CD4-positive, alpha-beta T cell treated with Interleukin-15 for 1 hour (primary cell): ENCODE results near the gene LIN52.

Experiments used
- DNase-seq: peaks from one replicate; pipeline ENCODE4 v3.0.0-alpha.2; 2020

The LIN52 gene

DNA sequence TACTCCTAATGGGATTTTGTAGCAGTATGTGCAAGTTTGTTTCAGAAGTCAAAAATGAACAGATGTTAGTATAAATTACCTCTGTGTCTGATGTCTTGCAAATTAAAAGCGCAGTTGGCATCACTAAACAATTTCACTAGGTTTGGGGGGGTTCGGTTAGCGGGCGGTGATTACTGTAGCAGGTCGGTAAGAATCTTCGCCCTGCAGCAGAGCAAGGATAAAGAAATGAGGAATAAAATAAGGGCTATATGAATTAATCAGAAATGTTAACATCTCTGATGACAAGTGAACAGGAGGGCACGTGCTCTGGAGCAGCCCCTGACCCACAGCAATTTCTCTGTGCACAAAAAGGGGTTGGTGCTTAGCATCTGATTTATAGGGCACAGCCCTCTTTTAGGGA lies 110.9 kb downstream of the LIN52 start:
- DNase-seq = no peak

DNA sequence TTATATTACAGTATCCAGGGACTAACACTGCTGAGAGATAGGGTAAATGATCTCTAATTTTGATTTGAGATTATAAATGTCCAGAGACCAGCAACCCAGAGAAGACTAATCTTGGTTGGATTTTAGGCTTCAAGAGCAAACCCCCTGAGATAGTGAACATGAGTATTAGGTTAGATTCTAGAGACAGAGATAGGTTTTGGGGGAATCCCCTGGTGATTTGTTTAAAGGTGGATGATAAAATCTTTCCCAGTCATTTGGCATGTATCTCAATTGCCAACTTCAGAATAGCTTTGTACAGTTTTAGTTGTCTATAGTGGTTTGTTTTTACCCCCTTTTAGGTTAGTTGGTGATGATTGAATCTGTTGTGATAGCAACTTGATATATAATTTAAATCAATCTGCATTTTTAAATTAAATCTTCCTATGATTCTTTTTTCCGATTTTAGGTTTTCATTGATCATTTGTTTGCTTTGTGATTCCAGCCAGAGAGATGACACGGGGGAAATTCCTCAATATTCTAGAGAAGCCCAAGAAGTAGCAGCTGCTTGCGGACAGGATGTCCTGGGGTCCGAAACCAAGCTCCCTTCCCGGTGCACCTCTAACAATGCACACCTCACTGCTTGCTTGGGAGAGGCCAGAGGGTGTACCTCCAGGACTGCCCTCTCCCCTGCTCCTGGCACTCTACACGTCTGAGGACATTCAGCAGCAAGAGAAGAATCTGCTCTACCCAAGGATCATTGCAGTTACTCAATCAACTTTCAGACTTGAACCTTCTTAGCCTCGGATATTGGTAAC lies 113.9 kb downstream of the LIN52 start:
- DNase-seq = no peak

DNA sequence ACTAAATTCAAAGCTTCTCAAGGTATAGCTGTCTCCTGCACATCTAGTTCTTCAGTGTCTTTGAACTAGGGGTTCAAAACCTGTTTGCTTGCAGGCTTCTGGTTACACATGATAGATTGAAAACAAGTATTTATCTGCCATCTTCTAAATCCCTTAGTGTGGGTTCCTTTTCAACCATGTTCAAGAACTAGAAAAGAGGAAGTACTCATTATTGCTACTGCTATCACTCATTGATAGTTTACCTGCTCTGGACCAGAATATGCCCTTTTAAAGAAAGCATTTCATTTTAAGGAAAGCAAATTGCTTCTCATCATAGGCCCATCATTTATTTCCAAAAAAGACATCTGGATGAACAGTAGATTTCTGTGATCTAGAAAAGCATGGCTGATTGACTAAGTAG lies 117.4 kb downstream of the LIN52 start:
- DNase-seq = no peak

DNA sequence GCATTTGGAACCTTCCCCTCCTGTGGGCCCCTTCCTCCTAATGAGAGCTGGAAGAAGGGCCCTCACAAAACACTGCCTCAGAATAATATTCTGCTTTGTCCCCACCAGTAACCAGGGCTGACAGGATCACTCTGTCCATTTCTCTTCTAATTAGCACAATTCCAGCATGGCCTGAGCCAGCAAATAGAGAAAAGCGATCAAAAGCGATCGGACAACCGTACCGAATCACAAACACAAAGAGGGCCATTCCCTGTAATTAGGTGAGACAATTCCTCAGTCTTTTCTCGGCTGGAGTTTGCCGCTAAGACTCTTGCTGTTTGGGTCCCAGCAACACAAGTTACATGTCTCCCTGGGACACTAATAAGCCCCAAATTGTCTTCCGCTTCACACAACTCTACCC lies 118.9 kb downstream of the LIN52 start:
- DNase-seq = no peak

DNA sequence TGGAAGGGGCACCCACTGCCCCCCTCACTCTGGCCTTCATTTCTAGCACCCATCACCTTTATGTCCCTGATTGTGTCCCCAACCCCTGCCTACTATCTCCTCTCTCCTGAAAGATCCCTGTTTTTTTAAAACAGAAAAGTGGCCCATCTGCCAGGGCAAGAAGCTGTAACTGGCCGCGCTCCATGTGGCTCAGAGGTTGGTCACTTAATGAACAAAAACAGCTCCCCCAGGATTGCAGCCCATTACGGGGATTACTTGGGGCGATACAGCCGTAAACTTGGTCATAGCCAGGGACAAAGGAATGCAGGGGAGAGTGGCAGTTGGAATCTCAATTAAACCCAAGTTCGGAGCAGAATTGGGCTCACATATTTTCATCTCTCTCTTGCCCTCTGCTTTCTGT lies 119.7 kb downstream of the LIN52 start:
- no peak for DNase-seq

DNA sequence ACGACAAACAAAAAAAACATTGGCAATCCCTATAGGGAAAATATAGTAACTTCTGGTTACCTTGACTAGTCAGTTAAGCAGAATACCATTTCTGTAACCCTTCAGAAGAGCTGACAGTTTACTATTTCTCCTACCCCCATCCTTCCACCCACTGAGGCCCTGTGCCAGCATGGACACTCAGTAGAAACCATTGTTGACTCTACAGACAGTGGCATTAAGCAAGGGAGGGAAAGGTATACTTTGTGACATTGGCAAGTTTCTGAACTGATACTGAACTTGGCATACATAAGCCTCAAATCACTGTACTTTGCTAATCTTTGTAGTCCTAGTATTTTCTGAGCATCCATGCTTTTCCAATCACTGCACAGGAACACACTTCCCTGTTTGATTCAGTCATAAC lies 121.1 kb downstream of the LIN52 start:
- no peak for DNase-seq

DNA sequence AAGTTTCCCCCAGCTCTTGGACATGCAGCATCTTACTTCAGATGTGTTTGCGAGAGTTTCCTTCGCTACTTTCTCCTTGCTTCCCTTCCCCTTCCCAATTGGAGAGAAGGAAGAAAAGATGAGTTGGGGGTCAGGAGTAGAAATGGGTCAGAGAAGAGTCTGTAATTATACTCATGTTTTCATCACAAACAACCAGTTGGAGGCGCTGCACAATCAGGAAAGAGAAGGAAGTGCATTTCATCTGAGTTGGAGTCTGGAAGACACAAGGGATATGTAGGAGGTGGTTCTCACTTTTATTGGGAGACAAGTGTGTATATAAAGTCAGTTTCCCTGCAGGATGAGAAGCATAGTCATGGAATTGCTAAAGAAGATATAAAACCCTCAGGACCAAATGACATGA lies 123.2 kb downstream of the LIN52 start:
- no peak for DNase-seq

DNA sequence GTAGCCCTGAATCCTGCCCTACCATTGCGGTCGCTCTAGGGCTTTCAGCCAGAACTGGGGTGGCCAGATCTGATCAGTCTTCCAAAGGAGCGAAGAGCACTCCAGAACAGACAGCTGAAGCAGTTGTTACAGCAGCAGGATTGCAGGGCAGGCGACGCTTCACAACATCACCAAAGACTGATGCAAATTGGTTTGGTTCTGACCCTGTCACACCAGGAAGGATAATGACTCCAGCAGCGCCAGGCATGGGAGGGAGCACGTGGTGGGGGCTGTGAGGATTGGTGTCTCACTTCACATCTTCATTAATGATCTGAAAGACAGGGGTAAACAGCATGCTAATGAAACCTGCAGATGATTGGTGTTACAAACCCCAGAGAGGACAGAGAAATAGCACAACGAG lies 123.9 kb downstream of the LIN52 start:
- DNase-seq = no peak

DNA sequence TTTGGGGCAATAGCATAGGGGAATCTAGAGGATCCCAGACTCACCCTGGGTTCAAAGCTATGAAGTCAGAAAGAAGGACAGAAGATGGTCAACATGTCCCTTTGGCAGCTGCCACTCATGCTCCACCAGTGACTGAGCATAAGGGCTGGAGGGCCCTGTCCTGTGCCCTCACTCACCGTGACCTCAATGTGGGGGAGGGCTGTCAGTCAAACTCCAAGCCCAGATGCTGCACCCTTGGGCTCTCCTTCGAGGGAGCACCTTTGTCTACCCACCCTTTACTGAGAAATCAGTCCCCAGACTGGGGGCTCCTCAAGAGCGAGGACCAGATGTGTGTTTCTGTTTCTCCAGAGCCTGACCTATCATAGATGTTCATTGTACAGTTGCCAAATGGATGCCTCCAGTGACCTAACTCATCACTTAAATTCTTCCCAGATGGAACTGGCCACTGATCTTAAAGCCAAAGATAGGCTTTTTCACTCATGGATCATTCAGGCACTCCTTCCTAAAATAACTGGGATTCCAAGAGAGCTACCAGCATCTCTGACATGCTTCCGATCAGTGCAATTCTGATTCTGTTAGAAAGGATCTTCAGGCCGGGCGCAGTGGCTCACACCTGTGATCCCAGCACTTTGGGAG lies 127.3 kb downstream of the LIN52 start:
- DNase-seq = no peak

DNA sequence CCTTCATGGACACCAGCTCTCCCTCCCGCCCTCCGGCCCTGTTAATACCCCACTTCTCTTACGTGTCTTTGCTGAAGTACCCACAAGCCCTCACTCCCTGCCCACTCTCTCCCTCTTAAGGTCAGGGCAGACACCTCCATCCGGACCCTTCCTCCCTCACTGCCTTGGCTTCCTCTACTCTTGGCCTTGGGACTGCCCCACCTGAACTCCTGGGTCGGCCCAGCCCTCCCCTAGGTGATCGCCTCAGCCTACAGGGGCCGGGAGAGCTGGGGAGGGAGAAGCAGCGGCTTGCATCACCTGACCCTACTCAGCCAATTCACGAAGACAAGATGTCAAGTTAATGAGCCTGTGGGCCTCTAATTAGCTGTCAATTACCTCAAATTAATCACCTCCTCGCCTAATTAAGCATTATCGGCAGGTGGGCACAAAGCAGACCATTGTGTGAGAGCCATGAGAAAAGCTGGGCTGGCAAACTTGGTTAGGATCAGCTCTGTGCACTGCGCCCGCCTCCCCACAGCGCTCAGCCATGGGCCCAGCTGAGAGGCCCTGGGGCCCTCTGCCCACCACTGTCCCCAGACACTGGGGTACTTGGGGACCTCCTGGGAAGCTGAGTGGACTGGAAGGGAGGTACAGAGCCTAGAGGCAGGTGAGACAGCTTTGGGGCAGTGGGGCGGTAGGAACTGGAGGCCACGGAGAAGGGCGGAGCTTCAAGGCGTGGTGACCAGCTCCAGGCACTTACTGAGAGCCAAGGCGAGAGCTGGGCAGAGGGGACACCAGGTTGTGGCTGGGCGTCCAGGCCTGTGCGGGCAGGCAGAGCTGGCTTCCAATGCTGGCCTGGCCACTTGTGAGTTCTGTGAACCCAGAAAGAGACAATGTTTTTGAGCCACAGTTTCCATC lies 129.4 kb downstream of the LIN52 start:
- no peak for DNase-seq

DNA sequence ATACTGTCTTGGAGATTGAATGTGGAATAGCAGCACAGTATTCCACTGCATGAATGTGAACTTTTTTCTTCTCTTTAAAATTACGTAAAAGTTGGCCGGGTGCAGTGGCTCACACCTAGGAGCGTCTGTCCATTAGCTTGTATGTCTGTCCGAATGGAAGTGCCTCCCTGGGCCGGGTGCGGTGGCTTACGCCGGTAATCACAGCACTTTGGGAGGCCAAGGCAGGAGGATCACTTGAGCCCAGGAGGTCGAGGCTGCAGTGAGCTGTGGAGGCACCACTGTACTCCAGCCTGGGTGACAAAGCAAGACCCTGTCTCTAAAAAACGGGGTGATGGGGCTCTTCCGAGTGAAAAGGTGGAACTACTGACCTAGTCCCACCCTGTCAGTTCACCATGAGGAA lies 131.9 kb downstream of the LIN52 start:
- DNase-seq = no peak

DNA sequence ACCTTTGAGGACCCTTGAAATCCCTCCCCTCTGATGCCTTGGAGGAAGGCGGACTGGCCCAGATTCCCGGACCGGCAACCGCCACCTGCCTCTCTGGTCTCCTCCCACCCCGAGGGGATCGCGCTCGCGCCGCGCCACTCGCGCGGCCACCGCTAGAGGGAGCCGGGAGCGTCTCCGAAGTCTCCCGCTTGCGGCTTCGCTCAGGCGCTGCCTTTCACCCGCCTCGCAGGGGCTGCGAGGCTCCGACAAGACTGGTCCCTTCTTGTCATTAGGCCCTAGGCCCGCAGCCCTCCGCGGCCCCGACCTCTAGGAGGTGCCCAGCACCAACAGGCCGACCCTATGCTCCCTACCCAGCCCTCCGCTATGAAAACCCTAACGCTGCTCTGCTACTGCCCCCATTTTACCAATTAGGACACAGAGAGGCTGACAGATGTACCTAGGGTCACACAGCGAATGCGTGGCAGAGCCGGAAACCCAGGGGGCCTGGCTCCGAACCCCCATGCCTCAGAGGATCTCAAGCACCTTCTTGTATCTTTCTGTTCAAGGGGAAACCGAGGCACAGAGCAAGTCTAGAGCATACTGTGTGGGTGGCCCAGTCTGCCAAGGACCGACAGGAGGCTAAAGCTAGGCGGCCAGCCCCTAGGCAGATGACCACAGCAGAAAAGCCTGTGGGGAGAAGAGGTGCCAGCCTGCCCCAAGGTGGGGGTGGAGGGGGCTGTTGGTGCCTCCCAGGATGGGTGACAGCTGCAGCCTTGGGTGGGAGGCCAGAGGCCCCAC lies 133.1 kb downstream of the LIN52 start:
- DNase-seq = peak; percentile 60

DNA sequence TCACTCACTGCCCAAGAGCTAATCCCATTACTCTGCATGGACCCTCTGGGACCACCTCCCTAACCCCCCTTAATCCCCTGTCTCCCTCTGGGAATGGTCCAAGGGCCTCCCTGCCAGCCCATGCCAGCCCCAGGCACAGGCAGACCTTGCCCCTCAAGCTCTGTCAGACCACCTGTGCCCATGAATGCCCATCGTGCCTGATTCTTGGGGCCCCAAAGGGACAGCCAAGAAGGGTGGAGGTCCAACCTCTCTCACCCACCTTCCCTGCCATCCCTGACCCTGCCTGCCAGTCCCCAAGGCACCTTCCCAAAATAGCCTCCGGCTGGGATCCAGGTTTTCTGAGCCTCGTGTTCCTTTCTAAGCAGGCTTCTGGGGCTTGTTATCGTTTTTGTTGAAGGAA lies 133.7 kb downstream of the LIN52 start:
- DNase-seq = no peak

DNA sequence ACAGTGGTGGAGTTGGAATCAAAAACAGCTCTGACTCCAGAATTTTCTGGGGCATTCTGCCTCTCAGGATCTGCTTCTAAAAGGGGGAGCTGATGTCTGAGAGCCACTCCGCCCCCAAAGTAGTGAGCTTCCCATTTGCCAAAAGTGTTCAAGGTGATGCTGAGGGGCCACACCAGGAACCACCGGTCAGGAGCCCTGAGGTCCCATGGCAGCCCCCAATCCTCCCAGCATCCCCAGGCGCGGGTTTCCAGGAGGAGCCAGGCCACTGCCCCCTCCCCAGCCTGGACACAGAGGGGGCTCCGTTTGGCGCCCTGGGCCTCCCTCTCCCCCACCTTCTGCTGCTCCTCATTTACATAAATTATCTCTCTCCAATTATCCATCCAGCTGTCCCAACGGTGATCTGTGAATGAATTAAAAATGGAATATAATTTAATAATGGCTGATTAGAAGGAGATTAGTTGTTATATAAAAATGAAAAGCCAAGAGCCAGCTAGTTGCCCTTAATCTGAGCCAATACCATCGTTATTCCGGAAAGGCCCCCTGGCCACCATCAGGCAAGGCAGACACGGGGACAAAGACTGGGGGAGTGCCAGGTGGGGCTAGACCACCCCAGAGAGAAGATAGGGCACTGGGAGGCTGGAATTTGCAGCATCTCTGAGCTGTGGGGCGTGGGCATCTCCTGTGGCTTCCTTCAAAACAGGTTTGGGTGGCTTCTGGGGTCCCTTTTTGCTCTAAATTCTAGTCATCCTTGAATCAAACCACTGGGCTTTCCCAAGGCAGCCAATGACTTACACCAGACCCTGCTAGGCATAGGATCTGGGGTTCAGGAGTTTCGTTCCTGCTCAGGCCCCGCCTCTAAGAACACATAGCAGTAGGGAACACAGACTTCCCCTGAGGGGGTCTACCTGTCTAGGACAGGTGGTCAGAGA lies 134.8 kb downstream of the LIN52 start:
- no peak for DNase-seq

DNA sequence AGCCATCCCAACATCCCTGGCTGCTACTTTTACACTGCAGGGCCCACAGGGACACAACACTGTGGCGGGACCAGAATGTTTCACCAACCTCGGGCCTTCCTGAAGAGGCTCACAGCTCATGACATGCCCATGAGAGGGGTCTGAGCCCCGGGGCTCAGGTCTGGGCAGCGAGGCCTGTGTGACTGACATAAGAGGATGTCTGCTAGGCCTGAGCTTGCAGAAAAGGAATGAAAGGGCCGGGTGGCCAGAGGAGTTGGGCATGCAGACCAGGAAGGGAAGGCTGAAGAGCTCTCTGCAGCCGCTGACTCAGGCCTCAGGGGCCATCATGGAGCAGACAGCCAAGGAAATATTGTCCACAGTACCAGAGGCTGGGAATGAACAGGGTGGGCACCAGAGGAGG lies 136.2 kb downstream of the LIN52 start:
- DNase-seq = no peak

DNA sequence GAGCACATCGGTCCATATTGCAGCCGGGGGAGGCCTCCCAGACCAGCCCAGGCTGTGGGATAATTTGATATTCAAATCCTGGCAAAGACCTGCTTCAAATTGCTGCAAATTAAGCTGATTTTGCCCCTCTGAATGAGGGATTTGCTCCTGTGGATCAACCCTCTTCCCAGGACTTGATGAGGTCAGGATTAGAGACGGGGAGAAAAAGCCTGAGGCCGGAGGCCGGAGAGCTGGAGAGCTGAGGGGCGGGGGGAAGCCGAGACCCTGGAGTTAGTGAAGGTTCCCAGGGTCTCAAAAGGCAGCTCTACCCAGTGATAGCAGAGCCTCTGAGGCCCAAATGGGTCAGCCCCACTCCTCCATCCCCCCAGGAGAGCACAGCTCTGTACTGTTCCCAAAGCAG lies 137.0 kb downstream of the LIN52 start:
- no peak for DNase-seq

DNA sequence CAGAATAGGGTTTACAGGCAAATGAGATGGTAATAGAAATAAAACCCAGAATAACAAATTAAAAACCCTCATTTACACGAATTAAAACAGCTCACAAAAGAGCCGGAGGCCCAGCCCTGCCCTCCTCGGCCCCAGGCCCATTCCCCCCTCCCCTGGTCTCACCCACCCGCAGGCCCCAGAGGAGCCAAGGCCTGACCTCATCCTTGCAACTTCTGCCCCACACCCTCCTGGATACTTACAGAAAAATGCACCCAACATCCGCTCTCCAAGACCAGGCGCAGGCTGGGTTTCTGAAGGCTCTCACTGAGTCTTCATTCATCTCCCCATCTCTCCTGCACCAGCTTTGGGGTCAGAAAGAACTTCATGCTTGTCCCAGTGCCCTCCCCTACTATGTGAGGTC lies 138.3 kb downstream of the LIN52 start:
- no peak for DNase-seq

DNA sequence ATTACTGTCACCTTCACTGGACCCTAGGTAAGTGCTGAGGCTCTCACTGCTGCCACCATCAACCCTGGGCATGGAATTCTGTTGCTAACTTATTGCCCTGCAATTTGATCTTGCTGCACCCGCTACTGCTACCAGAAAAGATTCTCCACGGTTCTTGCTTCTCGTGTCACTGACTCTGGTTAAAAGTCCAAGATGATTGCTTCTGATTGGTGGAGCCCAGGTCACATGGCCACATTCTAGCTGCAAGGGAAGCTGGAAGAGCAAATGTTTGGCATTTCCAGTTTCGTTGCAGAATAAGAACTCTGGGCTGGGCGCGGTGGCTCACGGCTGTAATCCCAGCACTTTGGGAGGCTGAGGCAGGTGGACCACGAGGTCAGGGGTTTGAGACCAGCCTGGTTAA lies 147.0 kb downstream of the LIN52 start:
- no peak for DNase-seq

DNA sequence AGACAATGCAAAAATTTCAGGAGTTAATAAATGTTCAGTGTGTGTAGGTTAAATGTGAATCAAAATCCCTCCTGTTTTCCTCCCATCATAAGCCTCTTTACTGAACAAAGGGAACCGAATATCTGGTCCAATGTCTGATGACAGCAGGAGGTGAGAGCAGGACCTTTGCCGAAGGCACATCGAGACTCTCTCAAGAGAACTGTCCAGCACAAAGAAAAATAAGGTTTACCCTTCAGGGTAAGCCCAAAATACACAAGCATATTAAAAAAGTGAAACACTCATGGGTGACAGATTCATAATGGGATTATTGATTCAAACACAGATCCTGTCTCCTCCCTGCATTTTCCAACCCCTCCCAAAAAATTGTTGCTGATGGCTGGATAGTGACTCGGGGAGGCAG lies 150.3 kb downstream of the LIN52 start:
- no peak for DNase-seq

DNA sequence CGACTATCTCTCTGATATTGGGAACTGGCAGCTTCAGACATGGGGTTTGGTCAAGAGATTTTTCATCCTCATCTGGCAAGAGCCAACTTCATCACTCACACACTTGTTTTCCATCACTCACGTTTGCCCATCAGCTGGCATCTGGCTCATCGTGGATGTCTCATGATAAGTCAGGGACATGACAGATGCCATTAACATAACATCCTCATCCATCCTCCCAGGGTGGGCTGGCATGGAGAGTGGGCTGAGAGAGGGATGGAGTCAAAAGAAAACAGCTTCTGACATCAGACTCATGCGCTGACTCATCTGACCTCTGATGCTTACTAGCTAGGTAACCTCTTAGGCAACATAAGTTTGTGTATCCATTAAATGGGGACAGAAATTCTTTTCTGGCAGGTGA lies 152.7 kb downstream of the LIN52 start:
- DNase-seq = no peak

DNA sequence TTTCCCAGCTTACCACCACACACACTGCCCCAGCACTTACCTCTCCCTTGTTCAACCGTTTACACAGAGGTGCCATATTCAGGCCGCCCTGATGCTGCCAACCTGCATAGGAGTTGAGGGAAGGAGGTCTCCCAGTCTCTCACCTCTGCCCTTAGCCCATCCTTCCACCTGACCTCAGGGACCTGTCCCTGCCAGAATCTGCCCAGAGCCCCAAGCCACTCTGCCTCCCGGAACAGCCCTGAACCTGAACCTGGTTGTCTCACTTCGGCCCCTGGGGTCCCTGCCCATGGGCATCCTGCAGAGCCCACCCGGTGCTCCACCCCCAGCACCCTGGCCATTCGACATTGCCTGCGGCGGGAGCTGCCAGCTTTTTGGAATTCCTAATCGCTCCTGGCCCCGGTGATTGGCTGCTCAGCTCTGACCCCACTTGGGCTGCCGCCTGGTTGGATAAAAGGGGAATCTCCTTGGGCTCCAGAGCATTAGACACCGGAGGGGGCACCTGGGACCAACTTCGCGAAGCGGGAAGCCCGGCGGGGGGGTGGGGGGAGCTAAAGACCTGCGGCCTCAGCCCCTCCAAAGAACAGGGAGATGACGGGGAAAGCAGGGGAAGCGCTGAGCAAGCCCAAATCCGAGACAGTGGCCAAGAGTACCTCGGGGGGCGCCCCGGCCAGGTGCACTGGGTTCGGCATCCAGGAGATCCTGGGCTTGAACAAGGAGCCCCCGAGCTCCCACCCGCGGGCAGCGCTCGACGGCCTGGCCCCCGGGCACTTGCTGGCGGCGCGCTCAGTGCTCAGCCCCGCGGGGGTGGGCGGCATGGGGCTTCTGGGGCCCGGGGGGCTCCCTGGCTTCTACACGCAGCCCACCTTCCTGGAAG lies 154.5 kb downstream of the LIN52 start, which contains the start of gene VSX2:
TSS of gene VSX2 (plus strand) at position 476 of the 874 bp plus-strand sequence. CDS start at position 589, 113 bp downstream.
- no peak for DNase-seq
